Measurements from ENCODE around the gene GPC5. TPM values are rescaled to one million over a fixed set of nuclear protein-coding genes. Genes with fewer than 3 reads are reported as not detected.

The GPC5 gene
- total and polyA plus RNA-seq, 2 of the 8 experiments (the other 6 are each of a cell fraction or from before 2014, with no cell fraction given), result 0.20 to 0.39 TPM

DNA sequence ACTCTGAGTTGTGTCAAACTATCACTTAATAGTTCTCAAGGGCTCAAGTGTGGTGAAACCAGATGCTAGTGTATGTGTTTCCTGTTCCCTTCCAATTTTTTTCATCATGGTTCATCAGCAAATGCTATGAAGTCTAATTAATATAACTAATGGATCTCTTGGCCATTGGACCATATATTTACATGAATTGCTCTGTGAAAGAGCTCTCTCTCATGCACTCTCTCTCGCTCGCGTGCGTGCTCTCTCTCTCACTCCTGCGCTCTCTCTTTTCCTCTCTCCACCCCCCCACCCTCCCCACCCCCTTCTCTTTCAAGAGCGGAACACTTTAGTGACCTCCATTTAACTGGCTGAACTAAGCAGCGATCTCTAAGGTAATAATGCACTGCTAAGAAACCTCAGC lies 1281.2 kb downstream of the GPC5 start:
- H2BK20ac ChIP-seq (ENCODE audit: low read length), result no peak overlapping the region
- H3K4me1 ChIP-seq (replicated peaks in 1 of 4; ENCODE audit: control insufficient read depth in 3 of 4, insufficient read depth in 4 of 4, low read length in 3 of 4), result no peaks in the 10 kb centered on the region
- H3K27ac ChIP-seq (ENCODE audit: low read depth, low read length), result no peak overlapping the region
- H3K27me3 ChIP-seq (replicated peaks in 1 of 4; ENCODE audit: control insufficient read depth in 3 of 4, extremely low read depth in 1 of 4, insufficient read depth in 3 of 4, low read length in 3 of 4), result no peaks in the 10 kb centered on the region
- H2AFZ ChIP-seq (ENCODE audit: low read length), result no peak overlapping the region
- H3K4me3 ChIP-seq (ENCODE audit: extremely low read depth in 1 of 4, insufficient read depth in 2 of 4, low read depth in 3 of 4, low read length in 4 of 4), result no peak overlapping the region
- no peak overlapping the region for H2BK12ac ChIP-seq (ENCODE audit: low read depth, low read length)
- H3K9ac ChIP-seq (replicated peaks in 1 of 4; ENCODE audit: extremely low read depth in 1 of 4, low read depth in 3 of 4, low read length in 3 of 4), result no peak overlapping the region
- H2BK5ac ChIP-seq (ENCODE audit: low read depth, low read length), result no peak overlapping the region
- no peak overlapping the region for H3K56ac ChIP-seq (replicated peaks; ENCODE audit: insufficient read length, low read depth, low read length)
- H2BK15ac ChIP-seq (ENCODE audit: low read length), result no peak overlapping the region
- no peak overlapping the region for H3K4ac ChIP-seq (replicated peaks; ENCODE audit: insufficient read length, low read depth, low read length)
- H4K20me1 ChIP-seq (replicated peaks in 1 of 2; ENCODE audit: control insufficient read depth in 1 of 2, insufficient read depth in 2 of 2, low read length in 2 of 2), result no peaks in the 10 kb centered on the region
- H3K14ac ChIP-seq (ENCODE audit: insufficient read length), result no peak overlapping the region
- TF ChIP-seq, protein P1, sequence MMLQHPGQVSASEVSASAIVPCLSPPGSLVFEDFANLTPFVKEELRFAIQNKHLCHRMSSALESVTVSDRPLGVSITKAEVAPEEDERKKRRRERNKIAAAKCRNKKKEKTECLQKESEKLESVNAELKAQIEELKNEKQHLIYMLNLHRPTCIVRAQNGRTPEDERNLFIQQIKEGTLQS (IDR thresholded peaks at IDR 0.05; ENCODE audit: insufficient read depth, low read depth, low read length), result no peak
- TF ChIP-seq, protein P2, sequence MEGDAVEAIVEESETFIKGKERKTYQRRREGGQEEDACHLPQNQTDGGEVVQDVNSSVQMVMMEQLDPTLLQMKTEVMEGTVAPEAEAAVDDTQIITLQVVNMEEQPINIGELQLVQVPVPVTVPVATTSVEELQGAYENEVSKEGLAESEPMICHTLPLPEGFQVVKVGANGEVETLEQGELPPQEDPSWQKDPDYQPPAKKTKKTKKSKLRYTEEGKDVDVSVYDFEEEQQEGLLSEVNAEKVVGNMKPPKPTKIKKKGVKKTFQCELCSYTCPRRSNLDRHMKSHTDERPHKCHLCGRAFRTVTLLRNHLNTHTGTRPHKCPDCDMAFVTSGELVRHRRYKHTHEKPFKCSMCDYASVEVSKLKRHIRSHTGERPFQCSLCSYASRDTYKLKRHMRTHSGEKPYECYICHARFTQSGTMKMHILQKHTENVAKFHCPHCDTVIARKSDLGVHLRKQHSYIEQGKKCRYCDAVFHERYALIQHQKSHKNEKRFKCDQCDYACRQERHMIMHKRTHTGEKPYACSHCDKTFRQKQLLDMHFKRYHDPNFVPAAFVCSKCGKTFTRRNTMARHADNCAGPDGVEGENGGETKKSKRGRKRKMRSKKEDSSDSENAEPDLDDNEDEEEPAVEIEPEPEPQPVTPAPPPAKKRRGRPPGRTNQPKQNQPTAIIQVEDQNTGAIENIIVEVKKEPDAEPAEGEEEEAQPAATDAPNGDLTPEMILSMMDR (IDR thresholded peaks at IDR 0.05; ENCODE audit: control extremely low read depth in 1 of 3, insufficient read depth in 1 of 3, low read depth in 1 of 3, low read length in 3 of 3), result no peak
- TF ChIP-seq CBX5 (IDR thresholded peaks at IDR 0.05; ENCODE audit: low read depth, low read length) (no peak), SIN3A (conservative IDR thresholded peaks at IDR 0.05 in 1 of 2, IDR thresholded peaks at IDR 0.05 in 1 of 2; ENCODE audit: low read depth in 1 of 2, low read length in 2 of 2) (no peak), GTF2F1 (IDR thresholded peaks at IDR 0.05; ENCODE audit: borderline replicate concordance, low read depth, low read length) (no peak), JUND (IDR thresholded peaks at IDR 0.05; ENCODE audit: low read length) (no peak), POLR2AphosphoS5 (IDR thresholded peaks at IDR 0.05; ENCODE audit: low read depth, low read length) (no peak), FOSL1 (IDR thresholded peaks at IDR 0.05; ENCODE audit: insufficient read depth, low read depth, low read length) (no peak)
- no peak overlapping the region for H3K23ac ChIP-seq (ENCODE audit: insufficient read length)
- H3K79me2 ChIP-seq (ENCODE audit: control insufficient read depth in 1 of 2, insufficient read depth in 2 of 2, low read length in 2 of 2), result no peaks in the 10 kb centered on the region
- no peaks in the 10 kb centered on the region for H3K79me1 ChIP-seq (ENCODE audit: low read depth, low read length)
- WGBS, 2 experiments (ENCODE audit: extremely low coverage in 1 of 2, insufficient coverage in 1 of 2, insufficient read length in 1 of 2, insufficient replicate concordance in 2 of 2, low coverage in 1 of 2, low lambda C conversion rate in 2 of 2, missing lambda C conversion rate in 1 of 2), result 88% methylated on average over 5 of the region's 7 CpGs; no CpG with 5 or more reads in 1 of the 2 experiments
- no peak overlapping the region for H3K18ac ChIP-seq (ENCODE audit: extremely low read depth, low read length)
- H4K5ac ChIP-seq (ENCODE audit: insufficient read length, low read depth, low read length), result no peak overlapping the region
- no peaks in the 10 kb centered on the region for H3K36me3 ChIP-seq (ENCODE audit: control insufficient read depth in 2 of 4, insufficient read depth in 4 of 4, low read length in 3 of 4)
- ChIA-PET POLR2A (ENCODE audit: partially characterized antibody) (no interaction called here), CTCF (ENCODE audit: partially characterized antibody) (interaction anchor here (0.7 kb wide), 1 partner anchor 79 kb away, joined by 3 read pairs; no protein-coding TSS in a partner anchor)
- H3K4me2 ChIP-seq (ENCODE audit: insufficient read depth in 1 of 2, low read depth in 2 of 2, low read length in 2 of 2), result no peak overlapping the region
- FAIRE-seq, result no peak
- no peak overlapping the region for H4K91ac ChIP-seq (replicated peaks; ENCODE audit: insufficient read length, low read length)
- H3K23me2 ChIP-seq (ENCODE audit: low read depth, low read length), result no peaks in the 10 kb centered on the region
- H4K8ac ChIP-seq (ENCODE audit: extremely low read depth, insufficient read depth, low read length), result no peak overlapping the region
- H2AK5ac ChIP-seq (ENCODE audit: low read depth, low read length), result no peak overlapping the region
- no peaks in the 10 kb centered on the region for H3K9me3 ChIP-seq (ENCODE audit: insufficient read depth in 2 of 2, low read depth in 1 of 2, low read length in 1 of 2)
- DNase-seq (ENCODE audit: low read depth in 1 of 2, low spot score in 2 of 2), result no peak
- no peak overlapping the region for H2BK120ac ChIP-seq (replicated peaks; ENCODE audit: low read depth, low read length)

Data from H1 (cell line).